ENCODE results near the gene USP36. TPM values are rescaled to one million over a fixed set of nuclear protein-coding genes. Genes with fewer than 3 reads are reported as not detected.

USP36 gene
- total and polyA plus RNA-seq, 4 donors, result 22.2 to 61.5 (median 44.9) TPM

GRCh38 chr17:78793415-78793814, 47.2 kb downstream of the USP36 start:
- ATAC-seq (ENCODE audit: insufficient read depth, low FRiP score) (no peak), DNase-seq (no peak)
- peaks cover 15 to 33% (median 26%) of the 10 kb centered on the region in 4 donors for H3K36me3 ChIP-seq (ENCODE audit: control insufficient read depth in 4 of 4, insufficient read depth in 4 of 4, low read length in 4 of 4)
- H3K27me3 ChIP-seq (ENCODE audit: control insufficient read depth in 3 of 3, insufficient read depth in 3 of 3, low read length in 2 of 3), result no peaks in the 10 kb centered on the region
- peaks cover 0 to 4% (median 0%) of the 10 kb centered on the region in 4 donors for H3K9me3 ChIP-seq (ENCODE audit: control insufficient read depth in 4 of 4, insufficient read depth in 3 of 4, low read length in 3 of 4)
- H3K27ac ChIP-seq (ENCODE audit: low read depth in 1 of 2, low read length in 1 of 2), result no peak overlapping the region
- H3K9ac ChIP-seq (ENCODE audit: insufficient read depth in 1 of 2, low read length in 2 of 2), result no peak overlapping the region
- no peak overlapping the region for H3K4me3 ChIP-seq
- peaks cover 3 to 40% (median 30%) of the 10 kb centered on the region in 5 donors for H3K4me1 ChIP-seq (ENCODE audit: control insufficient read depth in 5 of 5, insufficient read depth in 5 of 5, low read length in 5 of 5)
- TF ChIP-seq CTCF (IDR thresholded peaks at IDR 0.05; ENCODE audit: control extremely low read depth, extremely low read depth), result no peak
- 82 to 87% methylated on average over 10 of the region's 10 CpGs for WGBS, 2 donors

- peak overlapping the region in 1 of 2 donors; percentile 37 for H3K27ac ChIP-seq (ENCODE audit: low read depth in 1 of 2, low read length in 1 of 2)
- TF ChIP-seq CTCF (IDR thresholded peaks at IDR 0.05; ENCODE audit: control extremely low read depth, extremely low read depth), result no peak
- H3K4me1 ChIP-seq (ENCODE audit: control insufficient read depth in 5 of 5, insufficient read depth in 5 of 5, low read length in 5 of 5), result peaks cover 3 to 42% (median 30%) of the 10 kb centered on the region in 5 donors
- H3K4me3 ChIP-seq, result no peak overlapping the region
- H3K27me3 ChIP-seq (ENCODE audit: control insufficient read depth in 3 of 3, insufficient read depth in 3 of 3, low read length in 2 of 3), result no peaks in the 10 kb centered on the region
- H3K9ac ChIP-seq (ENCODE audit: insufficient read depth in 1 of 2, low read length in 2 of 2), result peak overlapping the region in 1 of 2 donors; percentile 34
- H3K36me3 ChIP-seq (ENCODE audit: control insufficient read depth in 4 of 4, insufficient read depth in 4 of 4, low read length in 4 of 4), result peaks cover 5 to 23% (median 17%) of the 10 kb centered on the region in 4 donors
- ATAC-seq (ENCODE audit: insufficient read depth, low FRiP score) (no peak), DNase-seq (no peak)
- H3K9me3 ChIP-seq (ENCODE audit: control insufficient read depth in 4 of 4, insufficient read depth in 3 of 4, low read length in 3 of 4), result no peaks in the 10 kb centered on the region
- WGBS, 2 donors, result 87 to 91% methylated on average over 11 of the region's 11 CpGs
These were observed 48.5 kb downstream of the USP36 start for GRCh38 chr17:78791840-78792709.

- no peaks in the 10 kb centered on the region for H3K27me3 ChIP-seq (ENCODE audit: control insufficient read depth in 3 of 3, insufficient read depth in 3 of 3, low read length in 2 of 3)
- DNase-seq, result no peak
- no peak overlapping the region for H3K9ac ChIP-seq (ENCODE audit: insufficient read depth in 1 of 2, low read length in 2 of 2)
- 75 to 91% methylated on average over 4 of the region's 4 CpGs for WGBS, 2 donors
- TF ChIP-seq CTCF (IDR thresholded peaks at IDR 0.05; ENCODE audit: control extremely low read depth, extremely low read depth), result no peak
- no peak overlapping the region for H3K4me3 ChIP-seq
- peaks cover 3 to 19% (median 11%) of the 10 kb centered on the region in 4 donors for H3K36me3 ChIP-seq (ENCODE audit: control insufficient read depth in 4 of 4, insufficient read depth in 4 of 4, low read length in 4 of 4)
- no peaks in the 10 kb centered on the region for H3K9me3 ChIP-seq (ENCODE audit: control insufficient read depth in 4 of 4, insufficient read depth in 3 of 4, low read length in 3 of 4)
- H3K4me1 ChIP-seq (ENCODE audit: control insufficient read depth in 5 of 5, insufficient read depth in 5 of 5, low read length in 5 of 5), result peaks cover 2 to 42% (median 30%) of the 10 kb centered on the region in 5 donors
- ATAC-seq (ENCODE audit: insufficient read depth, low FRiP score), result no peak
- peak overlapping the region in 1 of 2 donors; percentile 76 for H3K27ac ChIP-seq (ENCODE audit: low read depth in 1 of 2, low read length in 1 of 2)
These were observed 50.1 kb downstream of the USP36 start for GRCh38 chr17:78790552-78790951.
